Neural cell (in vitro differentiated cells): ENCODE results near the gene SERPINB5.

Experiments used
- EP300 ChIP-seq: fragments of 450-650 bp; conservative IDR thresholded peaks from 2 replicates; pipeline ENCODE4 v1.6.1; 2014; ENCODE audit warnings: antibody characterized with exemption, mild to moderate bottlenecking, moderate library complexity; ENCODE audit not compliant: poor library complexity, severe bottlenecking
- EZH2 ChIP-seq: fragments of 200-600, 300-800 bp; shearing (Covaris generic), sonication (generic); IDR thresholded peaks from 2 replicates; pipeline ENCODE4 v1.6.1; 2014; ENCODE audit warnings: antibody characterized with exemption, low read length, borderline replicate concordance, mild to moderate bottlenecking; ENCODE audit not compliant: insufficient read depth, poor library complexity, severe bottlenecking
- MXI1 ChIP-seq: fragments of 450-650 bp; conservative IDR thresholded peaks from 2 replicates; pipeline ENCODE4 v1.6.1; 2014; ENCODE audit warnings: antibody characterized with exemption, mild to moderate bottlenecking; ENCODE audit not compliant: poor library complexity, severe bottlenecking
- POLR2AphosphoS5 ChIP-seq: IDR thresholded peaks from 2 replicates; pipeline ENCODE4 v1.6.1; 2012
- TAF1 ChIP-seq: IDR thresholded peaks from 2 replicates; pipeline ENCODE4 v1.6.1; 2012; ENCODE audit warnings: low read depth
- TF ChIP-seq, protein P1 (sequence below): fragments of 450-650 bp; IDR thresholded peaks from 2 replicates; pipeline ENCODE4 v1.5.1; 2014; ENCODE audit warnings: antibody characterized with exemption, mild to moderate bottlenecking, moderate library complexity; ENCODE audit not compliant: poor library complexity, severe bottlenecking
- TF ChIP-seq, protein P2 (sequence below): IDR thresholded peaks from 2 replicates; pipeline ENCODE4 v1.6.1; 2012; ENCODE audit warnings: borderline replicate concordance

DNA sequence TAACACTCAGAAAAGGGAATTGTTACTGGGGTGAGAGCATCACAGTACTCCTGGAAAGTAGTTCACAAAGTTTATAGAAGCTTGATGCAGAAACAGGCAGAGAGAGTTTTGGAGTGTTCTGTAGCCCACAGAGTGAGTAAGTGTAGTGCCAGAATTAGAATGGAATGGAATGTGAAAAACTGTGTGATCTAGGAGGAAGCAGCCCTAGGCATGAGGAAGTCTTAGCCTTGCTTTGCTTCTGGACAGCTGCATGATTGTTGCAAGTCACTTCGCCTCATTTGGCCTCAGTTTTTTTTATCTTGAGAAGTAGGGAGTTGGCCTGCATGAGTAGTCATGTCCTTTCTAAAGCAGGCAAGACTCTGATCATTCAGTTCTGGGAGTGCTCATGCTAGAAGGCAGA, 76.3 kb downstream of the SERPINB5 start:
- TF ChIP-seq, protein P1, sequence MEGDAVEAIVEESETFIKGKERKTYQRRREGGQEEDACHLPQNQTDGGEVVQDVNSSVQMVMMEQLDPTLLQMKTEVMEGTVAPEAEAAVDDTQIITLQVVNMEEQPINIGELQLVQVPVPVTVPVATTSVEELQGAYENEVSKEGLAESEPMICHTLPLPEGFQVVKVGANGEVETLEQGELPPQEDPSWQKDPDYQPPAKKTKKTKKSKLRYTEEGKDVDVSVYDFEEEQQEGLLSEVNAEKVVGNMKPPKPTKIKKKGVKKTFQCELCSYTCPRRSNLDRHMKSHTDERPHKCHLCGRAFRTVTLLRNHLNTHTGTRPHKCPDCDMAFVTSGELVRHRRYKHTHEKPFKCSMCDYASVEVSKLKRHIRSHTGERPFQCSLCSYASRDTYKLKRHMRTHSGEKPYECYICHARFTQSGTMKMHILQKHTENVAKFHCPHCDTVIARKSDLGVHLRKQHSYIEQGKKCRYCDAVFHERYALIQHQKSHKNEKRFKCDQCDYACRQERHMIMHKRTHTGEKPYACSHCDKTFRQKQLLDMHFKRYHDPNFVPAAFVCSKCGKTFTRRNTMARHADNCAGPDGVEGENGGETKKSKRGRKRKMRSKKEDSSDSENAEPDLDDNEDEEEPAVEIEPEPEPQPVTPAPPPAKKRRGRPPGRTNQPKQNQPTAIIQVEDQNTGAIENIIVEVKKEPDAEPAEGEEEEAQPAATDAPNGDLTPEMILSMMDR, result no peak
- TF ChIP-seq, protein P2, sequence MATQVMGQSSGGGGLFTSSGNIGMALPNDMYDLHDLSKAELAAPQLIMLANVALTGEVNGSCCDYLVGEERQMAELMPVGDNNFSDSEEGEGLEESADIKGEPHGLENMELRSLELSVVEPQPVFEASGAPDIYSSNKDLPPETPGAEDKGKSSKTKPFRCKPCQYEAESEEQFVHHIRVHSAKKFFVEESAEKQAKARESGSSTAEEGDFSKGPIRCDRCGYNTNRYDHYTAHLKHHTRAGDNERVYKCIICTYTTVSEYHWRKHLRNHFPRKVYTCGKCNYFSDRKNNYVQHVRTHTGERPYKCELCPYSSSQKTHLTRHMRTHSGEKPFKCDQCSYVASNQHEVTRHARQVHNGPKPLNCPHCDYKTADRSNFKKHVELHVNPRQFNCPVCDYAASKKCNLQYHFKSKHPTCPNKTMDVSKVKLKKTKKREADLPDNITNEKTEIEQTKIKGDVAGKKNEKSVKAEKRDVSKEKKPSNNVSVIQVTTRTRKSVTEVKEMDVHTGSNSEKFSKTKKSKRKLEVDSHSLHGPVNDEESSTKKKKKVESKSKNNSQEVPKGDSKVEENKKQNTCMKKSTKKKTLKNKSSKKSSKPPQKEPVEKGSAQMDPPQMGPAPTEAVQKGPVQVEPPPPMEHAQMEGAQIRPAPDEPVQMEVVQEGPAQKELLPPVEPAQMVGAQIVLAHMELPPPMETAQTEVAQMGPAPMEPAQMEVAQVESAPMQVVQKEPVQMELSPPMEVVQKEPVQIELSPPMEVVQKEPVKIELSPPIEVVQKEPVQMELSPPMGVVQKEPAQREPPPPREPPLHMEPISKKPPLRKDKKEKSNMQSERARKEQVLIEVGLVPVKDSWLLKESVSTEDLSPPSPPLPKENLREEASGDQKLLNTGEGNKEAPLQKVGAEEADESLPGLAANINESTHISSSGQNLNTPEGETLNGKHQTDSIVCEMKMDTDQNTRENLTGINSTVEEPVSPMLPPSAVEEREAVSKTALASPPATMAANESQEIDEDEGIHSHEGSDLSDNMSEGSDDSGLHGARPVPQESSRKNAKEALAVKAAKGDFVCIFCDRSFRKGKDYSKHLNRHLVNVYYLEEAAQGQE, result no peak
- TF ChIP-seq EZH2 (no peak), POLR2AphosphoS5 (no peak), MXI1 (no peak), EP300 (no peak), TAF1 (no peak)
